Activated CD4-positive, alpha-beta T cell treated with anti-CD3 and anti-CD28 coated beads, Interleukin-2, amount 50 U/mL, for 4 hours (primary cell): ENCODE results near the gene TXNDC8.

Experiments used
- DNase-seq, 2 experiments: peaks; one replicate each; pipeline ENCODE4 v3.0.0-alpha.2; 2020

TXNDC8 gene

DNA sequence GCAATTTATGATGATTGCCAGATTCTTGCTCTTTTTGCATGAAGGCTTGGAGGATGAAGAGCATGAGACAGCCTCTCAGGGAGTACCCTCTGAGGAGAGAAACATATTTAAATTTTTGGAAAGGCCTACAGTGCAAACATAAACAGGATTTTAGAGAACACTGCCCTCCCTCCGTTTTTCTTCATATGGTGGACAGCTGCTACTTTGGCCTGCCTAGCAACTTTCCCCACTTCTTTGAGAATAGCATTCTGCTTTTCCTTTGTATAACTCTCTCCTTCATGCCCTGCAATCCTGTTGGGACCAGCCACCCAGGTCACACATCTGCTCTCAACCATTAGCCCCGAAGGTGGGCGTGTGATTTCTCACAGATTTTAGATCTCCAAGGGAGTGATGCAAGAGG, 60.9 kb downstream of the TXNDC8 start:
- DNase-seq = no peak

DNA sequence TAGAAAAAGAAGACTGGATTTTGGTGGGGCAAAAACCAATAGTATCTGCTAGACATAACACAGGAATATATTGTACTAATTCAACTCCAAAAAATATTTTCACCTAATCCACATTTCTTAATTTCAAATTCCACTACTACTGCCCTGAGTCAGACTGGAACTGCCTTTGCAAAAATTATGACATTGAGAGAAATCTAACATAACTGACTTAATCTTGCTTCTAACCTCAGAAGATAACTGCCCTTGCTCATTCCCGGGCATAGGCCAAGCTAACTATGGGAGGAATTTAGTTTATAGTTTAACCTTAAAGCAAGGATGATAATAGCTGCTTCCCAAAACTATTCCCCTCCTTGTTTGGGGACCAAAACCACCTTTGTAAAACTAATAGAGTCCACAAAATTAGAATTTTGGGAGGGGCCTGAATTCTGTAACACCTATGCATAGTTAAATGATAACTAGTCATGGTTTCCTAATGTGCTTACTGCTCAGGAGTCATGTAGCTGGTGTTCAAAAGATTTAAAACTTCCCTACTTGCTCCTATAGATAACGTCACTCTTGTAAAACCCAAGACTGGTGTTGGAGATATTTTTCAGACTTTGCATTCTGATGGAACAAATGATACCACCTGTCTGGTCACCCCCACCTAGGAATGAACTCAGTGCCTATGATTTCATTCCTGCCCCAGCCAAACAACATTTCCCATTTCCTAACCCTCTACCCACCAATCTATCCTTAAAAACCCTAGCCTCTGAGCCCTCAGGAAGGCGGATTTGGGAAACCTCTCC, 67.3 kb downstream of the TXNDC8 start:
- no peak for DNase-seq

DNA sequence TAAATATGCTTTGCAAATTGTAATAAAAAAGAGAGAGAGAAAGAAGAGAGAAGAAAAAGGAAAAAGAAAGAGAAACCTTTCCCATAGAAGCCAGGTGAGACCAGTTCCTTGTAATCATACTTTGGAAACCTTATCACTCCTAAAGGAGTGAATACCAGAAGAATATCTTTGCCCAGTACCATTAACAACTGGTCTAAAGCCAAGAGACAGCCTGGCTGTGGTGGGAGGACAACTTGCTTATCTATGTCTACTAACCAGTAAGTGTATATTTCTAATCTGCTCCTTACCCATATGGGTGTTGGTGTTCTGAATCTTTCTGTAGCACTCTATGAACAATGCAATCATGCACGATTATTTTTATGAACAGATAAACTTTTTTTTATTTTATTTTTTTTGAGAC, 70.9 kb downstream of the TXNDC8 start:
- no peak for DNase-seq

DNA sequence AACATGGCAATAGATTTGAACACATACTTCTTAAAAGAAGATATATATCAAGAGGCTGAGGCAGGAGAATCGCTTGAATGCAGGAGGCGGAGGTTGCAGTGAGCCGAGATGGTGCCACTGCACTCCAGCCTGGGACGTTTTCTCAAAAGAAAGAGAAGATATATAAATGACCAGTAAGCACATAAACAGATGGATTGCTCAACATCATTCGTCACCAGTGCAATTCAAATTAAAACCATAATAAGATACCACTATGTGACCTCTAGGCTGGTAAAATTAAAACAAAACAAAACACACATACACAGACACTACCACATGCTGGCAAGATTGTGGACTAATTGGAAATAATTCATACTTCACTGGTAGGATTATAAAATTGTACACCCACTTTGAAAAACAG, 76.0 kb downstream of the TXNDC8 start:
- DNase-seq = no peak

DNA sequence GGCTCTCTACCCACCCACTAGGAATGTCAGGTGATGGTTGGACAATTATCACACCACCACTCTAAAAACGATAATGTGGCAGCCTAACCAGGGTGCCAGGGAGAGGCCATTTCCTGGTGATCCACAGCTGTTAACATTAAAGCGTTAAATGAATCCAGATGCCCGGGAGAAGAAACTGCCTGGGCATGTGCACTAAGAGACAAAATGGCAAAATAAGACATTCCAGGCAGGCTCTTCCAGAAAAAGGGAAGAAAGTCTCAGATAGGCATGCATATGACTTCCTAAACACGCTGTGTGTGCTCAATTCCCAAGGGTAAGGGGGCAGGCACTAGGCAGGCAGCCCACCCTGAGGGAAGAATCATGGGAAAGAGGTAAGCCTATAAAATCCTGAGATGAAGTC, 76.8 kb downstream of the TXNDC8 start:
- no peak for DNase-seq

DNA sequence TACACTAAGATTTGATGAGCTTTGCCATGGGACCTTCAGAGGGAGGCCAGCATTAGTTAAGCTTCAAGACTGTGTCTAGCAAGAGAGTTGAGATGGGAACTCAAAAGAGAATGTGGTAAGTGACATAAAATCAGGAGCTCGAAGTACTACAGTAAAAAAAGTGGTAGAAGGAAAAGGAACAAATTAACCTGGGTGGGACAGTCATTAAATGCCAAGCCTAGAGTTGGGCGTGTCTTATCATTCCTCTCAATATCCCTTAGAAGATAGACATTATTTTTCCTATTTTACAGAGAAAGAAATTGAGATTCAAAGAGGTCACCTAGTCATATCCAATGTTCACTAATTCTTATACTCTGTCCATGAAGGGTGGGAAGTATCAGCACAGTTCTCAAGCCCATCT, 78.1 kb downstream of the TXNDC8 start:
- DNase-seq = no peak

DNA sequence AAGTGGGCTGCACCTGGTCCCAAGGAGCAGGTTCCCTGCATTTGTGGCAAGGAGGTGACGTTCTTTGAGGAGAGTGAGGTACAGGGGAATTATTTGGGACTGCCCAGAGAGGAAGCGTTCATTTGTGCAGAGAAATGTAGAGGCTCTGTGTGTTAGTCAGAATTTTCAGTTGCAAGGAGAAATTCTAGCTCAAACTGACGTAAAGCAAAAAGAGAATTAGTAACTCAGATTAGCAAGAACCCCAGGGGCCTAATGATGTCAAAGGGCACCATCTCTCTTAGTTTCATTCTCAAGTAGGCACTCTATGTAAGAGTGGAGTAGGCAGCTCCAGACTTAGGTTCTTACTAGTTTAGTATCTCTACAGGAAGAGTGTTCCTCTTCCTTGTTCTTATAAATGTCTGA, 79.0 kb downstream of the TXNDC8 start:
- no peak for DNase-seq

DNA sequence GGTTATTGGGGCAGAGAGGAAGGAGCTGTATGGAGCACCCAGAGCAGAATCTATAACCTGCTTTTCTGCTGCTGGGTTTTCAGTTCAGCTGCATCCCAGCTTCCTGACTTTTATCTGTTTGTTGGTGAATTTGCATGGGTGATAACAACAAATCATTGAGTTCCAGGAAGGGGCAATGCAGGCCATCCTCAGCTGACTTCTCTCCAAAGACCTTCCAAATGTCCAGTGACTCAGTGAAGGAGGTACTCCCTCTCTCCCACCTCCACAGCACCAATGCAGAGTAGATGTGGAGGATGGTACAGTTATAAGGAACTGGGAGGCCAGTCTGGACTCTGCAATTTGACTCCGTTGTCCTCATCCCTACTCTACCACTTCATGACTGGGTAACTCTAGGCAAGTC, 79.7 kb downstream of the TXNDC8 start:
- DNase-seq = no peak

DNA sequence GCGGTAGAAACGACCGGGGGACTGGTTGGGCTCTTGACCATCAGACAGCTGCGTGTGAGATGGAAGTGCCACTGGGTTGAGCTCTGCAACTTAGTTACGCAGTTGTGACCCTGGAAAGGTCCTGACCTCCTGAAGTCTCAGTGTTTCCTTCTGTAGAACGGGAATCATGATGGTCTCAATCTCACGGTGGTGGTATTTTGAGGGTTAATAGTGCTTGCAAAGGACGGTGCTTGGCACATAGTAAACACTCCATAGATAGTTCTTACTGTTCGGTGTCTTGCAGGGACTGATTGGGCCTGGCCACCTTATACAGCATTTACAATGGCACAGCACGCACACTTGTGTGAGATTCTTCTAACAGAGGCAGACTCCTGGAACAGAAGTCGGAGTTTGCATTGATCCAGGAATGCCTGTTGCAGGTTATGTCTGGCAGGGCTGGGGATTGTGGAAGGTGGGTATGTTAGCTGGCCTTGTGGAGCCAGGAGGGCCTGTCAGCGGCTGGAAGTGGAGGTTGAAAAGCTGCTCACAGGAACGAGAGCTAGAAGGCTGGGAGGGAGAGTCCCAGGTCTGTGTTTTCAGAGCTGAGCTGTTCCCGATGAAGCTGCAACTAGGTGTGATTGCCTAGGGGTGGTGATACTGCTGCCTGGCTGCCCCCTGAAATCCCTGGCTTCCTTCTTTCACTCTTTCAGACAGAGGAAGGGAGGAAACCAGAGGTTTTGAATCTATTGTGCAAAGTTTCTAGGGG, 80.4 kb downstream of the TXNDC8 start:
- DNase-seq = no peak

DNA sequence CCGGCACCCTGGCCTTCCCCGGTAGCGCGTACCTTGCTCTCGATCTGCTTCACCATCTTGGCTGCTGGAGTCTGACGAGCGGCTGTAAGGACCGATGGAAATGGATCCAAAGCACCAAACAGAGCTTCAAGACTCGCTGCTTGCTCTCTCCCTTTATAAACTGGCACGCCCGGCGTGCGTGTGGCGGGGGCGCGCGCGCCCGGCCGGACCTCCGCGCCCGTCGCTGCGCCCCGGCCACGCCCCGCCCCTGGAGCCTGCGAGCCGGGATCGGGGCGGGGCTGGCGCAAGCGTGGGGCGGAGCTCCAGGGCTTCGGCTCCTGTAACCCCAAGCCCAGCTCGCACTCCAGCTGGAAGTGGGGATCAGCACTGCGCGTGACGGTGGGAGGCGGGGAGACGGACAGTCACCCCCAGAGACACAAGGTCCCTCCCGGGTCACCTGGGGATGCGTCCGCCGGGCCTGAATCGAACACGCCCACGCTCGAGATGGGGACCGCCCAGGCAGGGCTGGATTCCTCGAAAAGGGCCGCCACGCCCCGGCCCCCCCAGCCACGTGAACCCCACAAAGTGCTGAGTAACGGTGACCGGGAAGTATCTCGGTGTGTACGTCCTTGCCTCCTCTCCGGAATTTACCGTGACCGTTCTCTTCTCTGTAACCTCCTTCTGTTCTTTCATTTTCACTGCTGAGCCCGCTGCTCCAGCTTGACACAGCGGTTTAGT, 81.1 kb downstream of the TXNDC8 start, which contains the start of gene TXN:
Gene TXN, minus strand, starts transcription at position 128 of the 717 bp plus-strand sequence. Its CDS starts 72 bp downstream, at position 56.
- peak; percentile 75 to 80 for DNase-seq

DNA sequence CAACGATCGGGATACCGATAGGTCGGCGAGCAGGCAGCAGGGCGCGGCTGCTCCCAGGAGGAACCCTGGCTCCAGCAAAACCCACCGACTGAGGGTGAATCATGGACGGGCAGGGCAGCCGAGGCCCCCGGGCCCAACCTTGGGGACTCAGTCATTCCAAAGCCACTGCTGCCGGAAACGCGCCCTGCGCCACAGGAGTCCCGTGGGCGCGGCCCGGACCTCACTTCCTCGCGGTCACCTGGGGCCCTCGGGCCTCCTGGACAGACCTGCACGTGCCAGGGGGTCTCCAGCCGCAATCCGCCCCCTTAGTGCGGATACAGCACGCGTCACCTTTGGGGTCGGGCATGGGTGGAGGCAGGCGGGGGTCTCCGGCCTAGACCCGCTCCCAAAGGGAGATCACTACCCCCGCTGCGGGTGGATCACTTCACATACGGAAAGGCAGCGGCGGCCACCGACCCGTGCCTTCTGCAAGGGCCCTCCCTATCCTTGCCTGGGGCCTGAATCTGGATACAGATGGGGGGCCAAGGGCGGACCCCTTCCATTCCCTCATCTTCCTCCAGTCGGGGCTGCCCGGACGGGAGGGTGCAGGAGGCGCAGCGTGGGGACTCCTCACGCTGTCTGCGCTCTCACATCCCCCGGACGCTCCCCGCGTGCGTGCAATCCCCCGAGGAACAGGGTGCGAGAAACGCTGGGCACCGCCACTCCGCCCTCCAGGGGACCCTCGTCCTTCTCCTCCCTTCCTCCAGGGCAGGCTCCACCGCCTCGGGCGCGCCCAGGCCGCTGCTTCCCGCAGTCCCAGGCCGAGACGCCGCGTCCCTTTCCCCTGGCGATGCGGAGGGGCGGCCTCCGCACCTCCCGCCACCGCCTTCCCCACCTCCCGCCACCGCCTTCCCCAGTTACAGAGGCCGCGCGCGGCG, 81.9 kb downstream of the TXNDC8 start:
- DNase-seq = peak; percentile 25

DNA sequence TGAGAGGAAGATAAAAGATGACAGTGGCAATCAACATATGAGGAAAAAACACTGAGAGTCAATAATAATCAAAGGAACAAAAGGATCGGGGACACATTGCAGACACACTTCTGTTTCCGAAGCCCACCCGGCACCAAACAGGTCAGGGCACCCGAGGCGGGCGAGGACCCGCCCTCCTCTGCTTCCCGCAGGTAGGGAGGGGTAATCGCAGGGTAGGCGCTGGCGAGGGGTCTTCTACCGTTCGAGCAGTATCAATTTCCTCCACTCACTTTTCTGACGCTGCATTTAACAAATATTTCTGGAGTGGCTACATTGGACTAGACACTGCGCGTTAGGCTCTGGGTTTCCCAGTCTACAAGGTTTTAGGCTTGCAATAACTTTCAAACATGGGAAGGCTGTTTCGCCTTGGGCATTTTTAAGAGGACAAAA, 82.6 kb downstream of the TXNDC8 start:
- no peak for DNase-seq

DNA sequence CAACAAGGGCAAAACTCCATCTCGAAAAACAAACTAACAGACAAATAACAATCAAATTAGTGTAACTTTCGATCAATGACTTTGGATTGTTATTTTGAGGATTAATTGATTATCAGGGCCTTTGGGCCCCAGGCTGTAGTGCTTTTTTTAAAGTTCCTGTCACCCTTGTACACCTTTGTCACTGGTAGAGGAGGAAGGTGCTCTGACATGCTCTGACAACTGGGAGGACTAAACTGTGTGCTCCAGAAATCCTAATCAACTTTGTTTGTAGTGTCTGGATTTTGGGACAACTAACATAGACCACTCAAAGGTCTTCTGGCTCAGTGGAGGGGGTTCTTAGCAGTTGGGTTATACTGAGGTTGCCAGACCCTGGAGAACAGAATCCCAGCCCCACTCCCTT, 83.2 kb downstream of the TXNDC8 start:
- DNase-seq = no peak
